HG03064 (cell line): ENCODE measurements around the gene CCDC12.

Experiments used
- ATAC-seq: cut with Tn5 transposase; IDR thresholded peaks from one replicate; pipeline ENCODE4 v1.9.1; 2021; ENCODE audit warnings: low read depth; ENCODE audit not compliant: unreplicated experiment

The CCDC12 gene

DNA sequence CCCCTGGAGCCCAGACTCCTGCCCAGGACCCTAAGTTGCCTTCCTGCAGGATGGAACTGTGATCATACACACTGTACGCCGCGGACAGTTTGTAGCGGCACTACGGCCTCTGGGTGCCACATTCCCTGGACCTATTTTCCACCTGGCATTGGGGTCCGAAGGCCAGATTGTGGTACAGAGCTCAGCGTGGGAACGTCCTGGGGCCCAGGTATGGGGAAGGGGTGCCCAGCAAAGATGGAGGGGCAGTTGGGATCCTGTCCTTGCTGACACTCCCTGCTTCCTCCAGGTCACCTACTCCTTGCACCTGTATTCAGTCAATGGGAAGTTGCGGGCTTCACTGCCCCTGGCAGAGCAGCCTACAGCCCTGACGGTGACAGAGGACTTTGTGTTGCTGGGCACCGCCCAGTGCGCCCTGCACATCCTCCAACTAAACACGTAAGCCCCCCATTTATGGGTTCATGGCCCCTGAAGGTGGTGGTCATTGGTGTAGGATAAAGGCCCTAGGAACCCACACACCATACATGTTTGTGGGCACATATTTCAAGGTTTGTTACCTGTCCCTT lies 31.8 kb upstream of the CCDC12 start:
- ATAC-seq = no peak

DNA sequence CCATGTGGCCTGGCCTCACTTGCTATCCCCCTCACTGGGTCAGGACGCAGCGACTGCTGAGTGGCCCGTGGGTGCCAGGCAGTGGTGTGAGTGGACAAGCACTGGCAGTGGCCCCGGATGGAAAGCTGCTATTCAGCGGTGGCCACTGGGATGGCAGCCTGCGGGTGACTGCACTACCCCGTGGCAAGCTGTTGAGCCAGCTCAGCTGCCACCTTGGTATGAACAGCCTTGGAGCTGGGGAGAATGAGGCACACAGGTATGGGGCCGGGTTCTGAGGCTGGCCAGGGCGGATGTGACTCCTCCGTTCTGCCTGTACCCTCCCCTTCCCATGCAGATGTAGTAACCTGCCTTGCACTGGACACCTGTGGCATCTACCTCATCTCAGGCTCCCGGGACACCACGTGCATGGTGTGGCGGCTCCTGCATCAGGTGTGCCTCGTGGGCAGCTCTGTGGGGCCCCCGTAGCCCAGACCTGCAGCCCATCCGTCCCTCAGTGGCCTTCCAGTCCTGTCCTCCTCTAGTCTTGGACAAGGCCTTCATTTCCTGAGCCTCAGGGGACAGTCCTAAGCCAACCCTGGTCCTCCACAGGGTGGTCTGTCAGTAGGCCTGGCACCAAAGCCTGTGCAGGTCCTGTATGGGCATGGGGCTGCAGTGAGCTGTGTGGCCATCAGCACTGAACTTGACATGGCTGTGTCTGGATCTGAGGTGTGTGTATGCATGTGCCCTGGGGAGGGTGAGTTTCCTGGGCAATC lies 31.1 kb upstream of the CCDC12 start:
- no peak for ATAC-seq

DNA sequence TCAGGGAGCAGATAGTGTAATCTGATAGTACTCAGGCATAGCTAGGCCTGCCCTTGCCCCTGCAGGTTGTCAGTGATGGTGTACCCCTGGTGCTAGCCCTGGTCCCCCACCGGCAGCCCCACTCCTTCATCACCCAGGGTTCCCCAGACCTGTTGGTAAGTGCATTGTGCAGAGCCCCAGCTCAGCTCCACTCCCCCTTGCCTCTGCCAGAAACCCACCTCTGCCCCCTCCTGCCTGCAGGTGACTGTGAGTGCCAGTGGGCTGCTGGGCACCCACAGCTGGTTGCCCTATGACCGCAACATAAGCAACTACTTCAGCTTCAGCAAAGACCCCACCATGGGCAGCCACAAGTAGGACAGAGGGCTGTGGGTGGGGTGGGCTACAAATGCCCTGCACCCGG lies 30.5 kb upstream of the CCDC12 start:
- ATAC-seq = no peak

DNA sequence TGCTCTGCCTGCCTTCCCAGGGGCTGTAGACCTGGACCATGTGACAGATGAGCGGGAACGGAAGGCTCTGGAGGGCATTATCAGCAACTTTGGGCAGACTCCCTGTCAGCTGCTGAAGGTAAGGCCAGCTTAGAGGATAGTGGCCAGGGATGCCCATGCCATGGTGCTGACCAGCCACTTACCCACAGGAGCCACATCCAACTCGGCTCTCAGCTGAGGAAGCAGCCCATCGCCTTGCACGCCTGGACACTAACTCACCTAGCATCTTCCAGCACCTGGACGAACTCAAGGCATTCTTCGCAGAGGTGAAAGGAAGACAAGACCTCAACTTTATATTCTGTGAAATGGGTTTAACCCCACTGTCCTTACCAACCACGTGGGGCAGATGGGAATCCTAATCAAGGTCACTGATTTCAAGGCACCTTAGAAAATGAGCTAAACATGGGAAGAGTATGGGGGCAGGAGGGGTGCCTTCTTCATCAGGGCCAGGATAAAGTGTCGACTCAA lies 29.7 kb upstream of the CCDC12 start:
- ATAC-seq = no peak

DNA sequence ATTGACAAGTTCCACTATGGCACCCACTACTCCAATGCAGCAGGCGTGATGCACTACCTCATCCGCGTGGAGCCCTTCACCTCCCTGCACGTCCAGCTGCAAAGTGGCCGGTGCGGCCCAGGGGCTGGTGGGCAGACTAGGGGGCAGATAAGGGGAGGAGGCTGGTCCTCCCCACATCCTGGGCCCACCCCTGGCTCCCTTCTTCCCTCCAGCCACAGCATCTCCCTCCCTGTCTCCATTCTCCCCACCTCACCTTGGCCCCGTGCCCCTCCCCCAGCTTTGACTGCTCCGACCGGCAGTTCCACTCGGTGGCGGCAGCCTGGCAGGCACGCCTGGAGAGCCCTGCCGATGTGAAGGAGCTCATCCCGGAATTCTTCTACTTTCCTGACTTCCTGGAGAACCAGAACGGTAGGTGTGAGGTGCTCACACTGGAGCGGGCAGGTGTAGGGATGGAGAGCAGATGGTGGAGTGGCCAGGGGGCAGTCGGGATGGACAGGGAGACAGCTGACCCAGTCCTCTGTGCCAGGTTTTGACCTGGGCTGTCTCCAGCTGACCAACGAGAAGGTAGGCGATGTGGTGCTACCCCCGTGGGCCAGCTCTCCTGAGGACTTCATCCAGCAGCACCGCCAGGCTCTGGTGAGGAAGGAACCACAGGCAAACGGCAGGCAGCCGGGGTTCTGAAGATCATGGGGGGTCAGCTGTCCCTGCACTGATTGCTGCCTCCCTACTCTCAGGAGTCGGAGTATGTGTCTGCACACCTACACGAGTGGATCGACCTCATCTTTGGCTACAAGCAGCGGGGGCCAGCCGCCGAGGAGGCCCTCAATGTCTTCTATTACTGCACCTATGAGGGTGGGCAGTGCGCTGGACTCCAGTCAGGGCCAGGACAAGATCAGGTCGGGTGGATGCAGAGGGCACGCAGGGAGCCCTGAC lies 28.9 kb upstream of the CCDC12 start:
- ATAC-seq = no peak

DNA sequence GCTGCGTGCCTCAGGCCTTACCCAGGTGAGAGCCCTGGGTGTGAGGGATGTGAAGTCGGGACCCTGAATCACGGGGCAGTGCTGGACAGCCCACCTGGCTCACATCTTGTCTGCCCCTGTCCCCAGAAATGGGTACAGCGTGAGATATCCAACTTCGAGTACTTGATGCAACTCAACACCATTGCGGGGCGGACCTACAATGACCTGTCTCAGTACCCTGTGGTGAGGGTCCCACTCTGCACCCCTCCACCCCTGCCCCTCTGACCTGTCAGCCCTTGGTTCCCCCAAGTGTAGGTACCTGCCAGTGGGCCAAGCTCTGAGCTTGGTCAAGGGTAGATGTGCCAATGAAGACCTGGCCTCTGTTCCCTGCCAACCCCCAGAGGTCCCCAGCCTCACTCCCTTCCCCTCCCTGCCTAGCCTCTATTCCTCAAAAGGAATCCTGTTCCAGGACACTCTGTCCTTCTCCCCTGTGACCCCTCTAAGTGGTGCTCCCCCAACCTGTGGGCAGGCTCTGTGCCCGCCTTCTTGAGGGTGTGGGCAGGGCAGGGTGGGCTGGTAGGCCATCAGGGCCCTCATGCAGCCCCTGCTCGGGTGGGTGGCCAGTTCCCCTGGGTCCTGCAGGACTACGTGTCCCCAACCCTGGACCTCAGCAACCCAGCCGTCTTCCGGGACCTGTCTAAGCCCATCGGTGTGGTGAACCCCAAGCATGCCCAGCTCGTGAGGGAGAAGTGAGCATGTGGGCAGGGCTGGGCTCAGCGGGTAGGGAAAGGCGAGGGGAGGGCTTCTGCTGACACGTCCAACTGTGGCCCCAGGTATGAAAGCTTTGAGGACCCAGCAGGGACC lies 28.0 kb upstream of the CCDC12 start:
- no peak for ATAC-seq

DNA sequence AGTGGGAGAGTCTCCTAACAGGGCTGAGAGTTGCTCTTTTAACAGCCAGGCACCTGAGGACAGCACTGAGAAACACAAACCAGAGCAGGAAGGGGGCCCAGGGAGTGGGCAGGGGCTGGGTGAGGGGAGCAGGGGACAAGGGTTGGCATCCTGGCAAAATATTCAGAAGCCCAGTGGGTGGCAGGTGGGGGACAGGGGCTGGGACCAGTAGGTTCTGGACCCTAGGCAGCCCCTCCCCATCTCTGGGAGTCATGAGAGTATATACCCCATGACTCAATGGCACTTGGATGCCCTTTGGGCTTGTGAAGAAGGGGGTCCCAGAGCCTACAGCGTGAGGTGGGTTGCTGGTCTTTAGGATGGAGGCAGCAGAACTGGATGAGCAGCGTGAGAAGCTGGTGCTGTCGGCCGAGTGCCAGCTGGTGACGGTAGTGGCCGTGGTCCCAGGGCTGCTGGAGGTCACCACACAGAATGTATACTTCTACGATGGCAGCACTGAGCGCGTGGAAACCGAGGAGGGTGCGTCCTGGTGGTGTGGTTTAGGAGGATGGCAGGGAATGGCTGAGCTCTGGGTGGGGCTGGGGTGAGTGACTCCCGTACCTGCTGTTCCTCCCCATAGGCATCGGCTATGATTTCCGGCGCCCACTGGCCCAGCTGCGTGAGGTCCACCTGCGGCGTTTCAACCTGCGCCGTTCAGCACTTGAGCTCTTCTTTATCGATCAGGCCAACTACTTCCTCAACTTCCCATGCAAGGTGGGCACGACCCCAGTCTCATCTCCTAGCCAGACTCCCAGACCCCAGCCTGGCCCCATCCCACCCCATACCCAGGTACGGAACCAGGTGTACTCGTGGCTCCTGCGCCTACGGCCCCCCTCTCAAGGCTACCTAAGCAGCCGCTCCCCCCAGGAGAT lies 27.2 kb upstream of the CCDC12 start:
- no peak for ATAC-seq

DNA sequence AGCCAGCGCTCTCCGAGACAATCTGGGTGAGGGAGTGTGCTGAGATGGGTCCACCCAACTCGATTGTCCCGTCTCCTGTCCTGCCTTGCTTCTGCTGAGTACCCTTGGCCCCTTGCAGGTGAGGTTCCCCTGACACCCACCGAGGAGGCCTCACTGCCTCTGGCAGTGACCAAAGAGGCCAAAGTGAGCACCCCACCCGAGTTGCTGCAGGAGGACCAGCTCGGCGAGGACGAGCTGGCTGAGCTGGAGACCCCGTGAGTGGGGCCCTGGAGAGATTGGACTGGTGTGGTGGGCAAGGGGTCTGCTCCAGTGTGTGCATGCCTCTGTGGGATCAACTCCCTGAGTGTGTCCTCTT lies 26.5 kb upstream of the CCDC12 start:
- no peak for ATAC-seq

DNA sequence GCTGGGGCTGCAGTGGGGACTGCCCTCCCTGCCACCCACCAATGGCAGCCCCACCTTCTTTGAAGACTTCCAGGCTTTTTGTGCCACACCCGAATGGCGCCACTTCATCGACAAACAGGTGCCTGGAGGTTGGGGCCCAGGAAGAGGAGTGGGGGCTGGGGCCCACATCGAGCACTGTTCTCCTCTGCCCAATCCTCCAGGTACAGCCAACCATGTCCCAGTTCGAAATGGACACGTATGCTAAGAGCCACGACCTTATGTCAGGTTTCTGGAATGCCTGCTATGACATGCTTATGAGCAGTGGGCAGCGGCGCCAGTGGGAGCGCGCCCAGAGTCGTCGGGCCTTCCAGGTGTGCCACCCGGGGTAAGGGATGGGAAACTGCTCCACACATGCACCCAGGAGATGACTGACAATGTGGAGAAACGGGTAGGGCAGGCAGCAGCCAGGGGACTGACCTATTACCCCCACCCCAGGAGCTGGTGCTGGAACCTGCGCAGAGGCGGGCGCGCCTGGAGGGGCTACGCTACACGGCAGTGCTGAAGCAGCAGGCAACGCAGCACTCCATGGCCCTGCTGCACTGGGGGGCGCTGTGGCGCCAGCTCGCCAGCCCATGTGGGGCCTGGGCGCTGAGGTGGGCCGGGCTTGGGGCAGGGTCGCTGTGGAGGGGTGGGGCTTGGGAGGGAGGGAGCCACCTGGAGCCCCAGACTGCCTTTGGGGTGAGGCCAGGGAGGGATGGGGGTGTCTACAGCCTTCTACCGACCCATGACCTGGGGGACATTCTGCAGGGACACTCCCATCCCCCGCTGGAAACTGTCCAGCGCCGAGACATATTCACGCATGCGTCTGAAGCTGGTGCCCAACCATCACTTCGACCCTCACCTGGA lies 25.9 kb upstream of the CCDC12 start:
- ATAC-seq = no peak

DNA sequence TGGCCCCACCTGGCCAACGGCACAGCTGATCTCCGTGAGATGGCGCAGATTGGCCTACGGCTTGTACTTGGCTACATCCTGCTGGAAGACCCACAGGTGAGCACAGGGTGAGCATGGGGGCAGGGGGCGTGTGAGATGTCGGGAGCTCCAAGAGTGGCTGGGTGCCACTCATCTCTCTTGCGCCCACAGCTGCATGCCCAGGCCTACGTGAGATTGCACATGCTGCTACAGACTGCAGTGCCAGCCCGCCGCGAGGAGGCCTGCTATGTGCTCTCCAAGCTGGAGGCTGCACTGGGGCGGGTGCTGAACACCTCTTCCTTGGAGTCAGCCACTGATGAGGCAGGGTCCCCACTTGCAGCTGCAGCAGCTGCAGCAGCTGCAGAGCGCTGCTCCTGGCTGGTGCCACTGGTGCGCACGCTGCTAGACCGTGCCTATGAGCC lies 25.2 kb upstream of the CCDC12 start:
- no peak for ATAC-seq

DNA sequence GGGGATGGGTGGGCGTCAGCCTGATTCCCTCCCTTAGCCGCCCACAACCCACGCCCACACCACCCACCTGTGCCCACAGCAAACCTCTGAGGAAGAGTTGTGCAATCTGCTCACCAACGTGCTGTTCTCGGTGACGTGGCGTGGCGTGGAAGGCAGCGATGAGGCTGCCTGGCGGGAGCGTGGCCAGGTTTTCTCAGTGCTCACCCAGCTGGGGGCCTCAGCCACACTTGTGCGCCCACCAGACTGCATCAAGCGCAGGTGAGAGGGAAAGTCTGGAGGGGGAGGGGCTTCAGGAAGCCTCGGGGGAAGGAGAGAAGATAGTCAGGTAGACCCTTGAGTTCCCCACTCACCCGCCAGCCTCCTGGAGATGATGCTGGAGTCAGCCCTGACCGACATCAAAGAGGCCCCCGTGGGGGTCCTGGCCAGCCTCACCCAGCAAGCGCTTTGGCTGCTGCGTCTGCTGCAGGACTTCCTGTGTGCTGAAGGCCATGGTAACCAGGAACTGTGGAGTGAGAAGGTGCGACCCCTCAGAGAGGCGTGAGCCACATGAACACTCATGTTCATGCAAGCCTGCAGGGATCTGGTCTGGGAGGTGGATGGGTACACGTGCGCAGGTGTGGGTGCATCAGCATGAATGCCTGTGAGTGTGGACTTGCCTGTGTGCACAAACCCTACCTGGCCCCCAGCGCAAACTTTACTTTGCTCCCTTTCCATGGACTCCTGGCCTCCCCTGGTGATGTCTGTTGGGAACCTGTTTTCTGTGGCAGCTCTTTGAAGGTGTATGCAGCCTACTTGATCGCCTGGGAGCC lies 24.6 kb upstream of the CCDC12 start:
- ATAC-seq = no peak

DNA sequence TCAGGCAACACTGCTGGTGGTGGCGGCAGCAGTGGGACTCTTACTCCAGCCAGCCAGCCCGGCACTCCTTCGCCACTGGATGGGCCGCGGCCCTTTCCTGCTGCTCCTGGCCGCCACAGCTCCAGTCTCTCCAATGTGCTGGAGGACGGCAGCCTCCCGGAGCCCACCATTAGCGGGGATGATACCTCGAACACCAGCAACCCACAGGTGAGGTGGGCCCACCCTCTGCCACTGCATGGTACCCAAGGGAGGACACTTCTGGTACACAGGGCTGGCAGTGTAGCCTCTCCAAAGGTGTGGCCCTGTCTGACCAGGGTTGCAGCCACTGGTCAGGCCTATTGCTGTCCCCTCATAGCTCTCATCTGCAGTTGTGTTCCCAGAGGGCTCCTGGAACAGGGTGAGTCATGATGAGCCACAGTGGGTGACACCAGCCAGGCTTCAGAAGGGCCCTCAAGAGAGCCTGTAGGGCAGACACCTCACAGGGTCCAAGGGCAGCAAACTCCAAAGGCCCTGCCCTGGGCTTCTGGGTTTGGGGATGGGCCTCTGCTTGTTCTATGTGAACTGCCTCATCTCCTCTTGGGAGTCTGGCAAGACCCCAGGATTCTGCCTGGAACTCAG lies 23.8 kb upstream of the CCDC12 start:
- no peak for ATAC-seq

DNA sequence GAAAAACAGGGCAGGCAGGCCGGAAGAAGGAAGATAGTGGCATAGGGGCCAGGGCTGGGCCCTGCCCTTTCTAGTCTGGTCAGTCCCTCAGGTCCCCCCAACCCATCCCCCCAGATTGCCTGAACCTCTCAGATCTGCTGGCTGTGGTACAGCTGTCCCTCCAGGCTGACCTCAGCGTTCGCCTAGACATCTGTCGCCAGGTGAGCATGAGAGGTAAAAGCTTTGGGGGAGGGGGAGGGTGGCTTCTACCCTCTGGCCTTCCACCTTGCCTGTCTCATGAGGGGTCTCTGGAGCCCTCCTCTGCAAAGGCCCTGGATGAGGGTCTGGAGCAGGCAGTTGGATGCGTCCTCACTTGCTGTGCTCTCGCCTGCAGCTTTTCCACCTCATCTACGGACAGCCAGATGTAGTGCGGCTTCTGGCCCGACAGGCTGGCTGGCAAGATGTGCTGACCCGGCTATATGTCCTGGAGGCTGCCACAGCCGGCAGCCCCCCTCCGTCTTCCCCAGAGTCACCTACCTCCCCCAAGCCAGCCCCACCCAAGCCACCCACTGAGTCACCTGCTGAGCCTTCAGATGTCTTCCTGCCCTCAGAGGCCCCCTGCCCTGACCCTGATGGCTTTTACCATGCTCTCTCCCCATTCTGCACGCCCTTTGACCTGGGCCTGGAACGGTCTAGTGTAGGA lies 23.1 kb upstream of the CCDC12 start:
- no peak for ATAC-seq

DNA sequence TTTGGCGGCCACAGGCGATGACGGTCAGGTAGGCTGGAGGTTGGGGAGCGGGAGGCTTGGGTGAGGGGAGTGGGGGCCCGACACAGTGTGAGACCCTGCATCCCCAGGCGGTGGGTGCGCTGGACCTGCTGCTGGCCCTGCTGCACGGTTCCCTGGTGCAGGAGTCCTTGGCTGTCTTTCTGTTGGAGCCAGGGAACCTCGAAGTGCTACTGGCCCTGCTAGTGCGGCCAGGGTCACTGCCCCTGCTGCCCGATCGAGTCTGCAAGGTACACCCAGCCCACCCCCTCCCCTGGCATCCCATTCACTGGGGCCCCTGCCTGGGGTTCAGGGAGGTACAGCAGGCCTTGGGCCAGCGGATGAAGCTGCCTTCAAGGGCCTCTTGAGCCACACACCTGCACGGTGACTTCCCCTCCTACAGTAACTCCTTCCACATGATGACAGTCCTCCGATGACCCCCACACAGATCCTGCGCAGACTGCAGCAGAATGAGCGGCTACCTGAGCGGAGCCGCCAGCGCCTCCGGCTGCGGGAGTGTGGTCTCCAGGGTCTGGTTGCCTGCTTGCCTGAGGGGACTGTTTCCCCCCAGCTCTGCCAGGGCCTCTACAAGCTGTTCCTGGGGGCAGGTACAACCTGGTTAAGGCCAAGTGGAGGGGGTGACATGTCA lies 22.4 kb upstream of the CCDC12 start:
- ATAC-seq = no peak

DNA sequence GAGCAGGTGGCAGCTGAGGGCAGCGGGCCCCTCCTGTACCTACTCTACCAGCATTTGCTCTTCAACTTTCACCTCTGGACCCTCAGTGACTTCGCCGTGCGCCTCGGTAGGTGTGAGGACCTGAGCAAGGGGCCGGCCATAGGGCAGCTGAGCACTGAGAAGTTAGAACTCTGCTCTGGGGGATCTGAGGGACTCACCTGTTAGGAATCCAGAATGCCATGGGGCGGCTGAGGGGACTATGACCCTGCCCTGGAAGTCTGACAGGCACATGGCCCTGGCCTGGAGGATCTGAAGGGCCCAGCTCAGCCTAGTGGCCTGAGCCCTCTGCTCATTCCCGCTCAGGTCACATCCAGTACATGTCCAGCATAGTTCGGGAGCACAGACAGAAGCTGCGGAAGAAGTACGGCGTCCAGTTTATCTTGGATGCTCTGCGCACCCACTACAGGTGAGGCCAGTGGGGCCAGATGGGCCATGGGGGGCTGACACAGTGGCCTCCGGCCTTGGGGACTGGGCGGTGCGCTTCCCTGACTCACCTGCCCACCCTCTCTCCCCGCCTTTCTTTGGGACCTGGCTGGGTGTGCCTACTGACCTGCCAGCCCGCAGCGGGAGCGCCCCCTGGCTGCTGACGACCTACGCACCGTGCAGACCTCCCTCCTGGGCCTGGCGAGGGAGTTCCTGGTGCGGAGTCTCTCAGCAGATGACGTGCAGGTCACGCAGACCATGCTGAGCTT lies 21.7 kb upstream of the CCDC12 start:
- no peak for ATAC-seq
